CD4-positive, alpha-beta memory T cell (primary cell): ENCODE data around the gene ECHDC3. TPM values are rescaled to one million over a fixed set of nuclear protein-coding genes. Genes with fewer than 3 reads are reported as not detected.
A peak's percentile ranks its signal among the peaks of the same experiment; 100 is the strongest.

Experiments used
- CTCF ChIA-PET: fragments of 350-600 bp; sonication (Branson Sonifier 250); formaldehyde crosslinking; loops from one replicate; lab custom pipeline; 2021; ENCODE audit warnings: inconsistent platforms; ENCODE audit not compliant: partially characterized antibody; lab: Charles Lee
- POLR2A ChIA-PET: fragments of 350-600 bp; sonication (Branson Sonifier 250); formaldehyde crosslinking; loops from one replicate; lab custom pipeline; 2021; ENCODE audit not compliant: partially characterized antibody; lab: Charles Lee
- DNase-seq, 5 donors: peaks; one replicate each; pipeline versions ENCODE4 v3.0.0 to v3.0.0-alpha.2; 2020 to 2022; ENCODE audit warnings: mixed read lengths in 1 of 5
- H3K27ac ChIP-seq: one replicate; pipeline ENCODE4 v1.7.0; 2013; ENCODE audit warnings: low read depth, low read length
- H3K27me3 ChIP-seq: 2 replicates; pipeline ENCODE4 v1.7.0; 2013; ENCODE audit warnings: mild to moderate bottlenecking, low read length, moderate library complexity; ENCODE audit not compliant: insufficient read depth
- H3K36me3 ChIP-seq: 2 replicates; pipeline ENCODE4 v1.7.0; 2013; ENCODE audit warnings: mild to moderate bottlenecking, low read length, moderate library complexity; ENCODE audit not compliant: insufficient read depth
- H3K4me1 ChIP-seq: 2 replicates; pipeline ENCODE4 v1.7.0; 2013; ENCODE audit warnings: mild to moderate bottlenecking, low read length, moderate library complexity; ENCODE audit not compliant: insufficient read depth
- H3K4me3 ChIP-seq, 2 donors: one replicate each; pipeline ENCODE4 v1.7.0; 2013; ENCODE audit warnings: low read length in 2 of 2, mild to moderate bottlenecking in 1 of 2
- H3K9me3 ChIP-seq, 2 donors: one replicate each; pipeline ENCODE4 v1.7.0; 2013; ENCODE audit warnings: low read length in 2 of 2, control low read depth in 1 of 2; ENCODE audit not compliant: control insufficient read depth in 1 of 2
- H3K27ac Mint-ChIP-seq, 7 donors: one replicate each; pipeline ENCODE4 v1.8.0; 2020 to 2021; ENCODE audit warnings: mixed read lengths in 7 of 7, mild to moderate bottlenecking in 6 of 7, inconsistent platforms in 3 of 7, moderate library complexity in 3 of 7
- H3K27me3 Mint-ChIP-seq, 2 donors: one replicate each; pipeline ENCODE4 v1.8.0; 2020 to 2021; ENCODE audit warnings: mixed read lengths in 2 of 2
- H3K36me3 Mint-ChIP-seq, 2 donors: one replicate each; pipeline ENCODE4 v1.8.0; 2020 to 2021; ENCODE audit warnings: mixed read lengths in 2 of 2, inconsistent platforms in 1 of 2, mild to moderate bottlenecking in 1 of 2
- H3K4me1 Mint-ChIP-seq, 4 donors: one replicate each; pipeline ENCODE4 v1.8.0; 2020 to 2021; ENCODE audit warnings: mixed read lengths in 4 of 4, mild to moderate bottlenecking in 1 of 4
- H3K4me3 Mint-ChIP-seq, 8 donors: one replicate each; pipeline ENCODE4 v1.8.0; 2020 to 2021; ENCODE audit warnings: mixed read lengths in 8 of 8, mild to moderate bottlenecking in 7 of 8, moderate library complexity in 6 of 8, inconsistent platforms in 3 of 8
- H3K9me3 Mint-ChIP-seq, 8 donors: one replicate each; pipeline ENCODE4 v1.8.0; 2020 to 2021; ENCODE audit warnings: mixed read lengths in 8 of 8, mild to moderate bottlenecking in 5 of 8, inconsistent platforms in 3 of 8, moderate library complexity in 1 of 8
- intact Hi-C: fragments of 100-400 bp; cut with micrococcal nuclease; formaldehyde crosslinking; loops from one replicate; pipeline ENCODE4 v1.15.1; 2023
- polyA plus RNA-seq, 2 donors: library from polyadenylated mRNA; unstranded; fragments of 300-500 nt; fragmentation: Illumina TruSeq; gene quantifications; one replicate each; pipeline ENCODE4 v1.2.3, GENCODE V29; 2021
- total RNA-seq, 2 experiments: library from RNA; stranded (reverse); gene quantifications; one replicate each; pipeline ENCODE4 v1.2.3, GENCODE V29; 2021

Gene ECHDC3
- total and polyA plus RNA-seq, 4 experiments from 2014 or later: 0.14 to 0.49 (median 0.47) TPM; not detected in 1

- H3K27ac Mint-ChIP-seq: no peak overlapping the region
- Histone ChIP-seq H3K36me3 (no peaks in the 10 kb centered on the region), H3K9me3 (no peaks in the 10 kb centered on the region), H3K27ac (no peak overlapping the region), H3K4me1 (no peaks in the 10 kb centered on the region), H3K4me3 (no peak overlapping the region), H3K27me3 (no peaks in the 10 kb centered on the region)
- intact Hi-C loops: no loop called here
- H3K4me3 Mint-ChIP-seq: no peak overlapping the region
- H3K36me3 Mint-ChIP-seq: no peaks in the 10 kb centered on the region
- no peak for DNase-seq
- CTCF ChIA-PET: interaction anchor here (2.1 to 3.9 kb wide), 2 partner anchors 204 to 208 kb away, joined by 11 to 39 read pairs; no protein-coding TSS in a partner anchor
- H3K9me3 Mint-ChIP-seq: no peaks in the 10 kb centered on the region
- H3K4me1 Mint-ChIP-seq: peaks cover 0 to 2% (median 0%) of the 10 kb centered on the region in 4 donors
- peaks cover 4 to 8% of the 10 kb centered on the region in 2 donors for H3K27me3 Mint-ChIP-seq
- POLR2A ChIA-PET: no interaction called here
These were observed 38.9 kb downstream of the ECHDC3 start for GRCh38 chr10:11781114-11781513.

DNA sequence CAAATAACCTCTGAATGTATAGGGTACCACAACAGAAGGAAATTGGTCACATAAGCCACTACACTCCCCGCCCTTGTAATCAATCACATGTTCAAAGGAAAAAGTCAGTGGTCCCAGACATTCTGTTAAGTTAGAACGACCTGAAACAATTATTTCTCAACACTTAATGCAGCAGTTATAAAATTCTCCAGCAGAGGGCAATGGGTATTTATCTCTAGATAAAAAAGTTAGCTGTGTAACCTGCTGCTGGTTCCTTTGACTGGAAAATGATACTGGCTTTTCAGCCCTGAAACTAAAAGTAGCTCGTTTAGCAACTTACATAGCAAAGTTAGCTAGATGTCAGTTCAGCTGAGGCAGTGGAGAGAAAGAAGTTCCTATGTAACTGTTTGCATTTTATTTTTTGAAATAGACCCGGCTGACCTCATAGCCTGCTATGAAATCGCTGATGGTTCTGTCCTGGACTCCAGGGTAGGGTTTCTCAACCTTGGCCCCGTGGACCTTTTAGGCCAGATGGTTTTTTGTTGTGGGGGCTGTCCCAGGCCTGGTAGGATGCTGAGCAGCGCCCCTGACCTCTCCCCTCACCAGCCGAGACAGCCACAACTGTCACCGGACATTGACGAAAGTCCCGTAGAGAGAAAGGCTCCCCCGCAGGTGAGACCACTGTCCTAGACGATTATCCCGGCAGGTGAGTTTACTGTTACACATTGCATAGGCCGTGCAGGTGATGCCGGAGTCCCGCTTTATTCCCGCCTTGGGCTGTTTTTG lies 40.8 kb downstream of the ECHDC3 start:
- Histone ChIP-seq H3K36me3 (no peaks in the 10 kb centered on the region), H3K27ac (no peak overlapping the region), H3K4me3 (no peak overlapping the region), H3K27me3 (no peaks in the 10 kb centered on the region), H3K9me3 (no peaks in the 10 kb centered on the region), H3K4me1 (no peaks in the 10 kb centered on the region)
- peaks cover 1 to 9% of the 10 kb centered on the region in 2 donors for H3K27me3 Mint-ChIP-seq
- intact Hi-C loops: no loop called here
- ChIA-PET CTCF (interaction anchor here (0.6 to 3.9 kb wide), 16 partner anchors 8 to 1382 kb away, joined by 3 to 39 read pairs (median 5); no protein-coding TSS in a partner anchor), POLR2A (no interaction called here)
- peaks cover 0 to 2% (median 0%) of the 10 kb centered on the region in 4 donors for H3K4me1 Mint-ChIP-seq
- no peaks in the 10 kb centered on the region for H3K36me3 Mint-ChIP-seq
- DNase-seq: peak in 4 of 5 donors; percentile 16 to 49 (median 42)
- no peak overlapping the region for H3K4me3 Mint-ChIP-seq
- H3K9me3 Mint-ChIP-seq: no peaks in the 10 kb centered on the region
- peak overlapping the region in 1 of 7 donors; percentile 1 for H3K27ac Mint-ChIP-seq

- no peak for DNase-seq
- no peak overlapping the region for H3K27ac ChIP-seq
- no peaks in the 10 kb centered on the region for H3K4me1 ChIP-seq
- H3K27me3 Mint-ChIP-seq: peaks cover 1 to 9% of the 10 kb centered on the region in 2 donors
- H3K4me1 Mint-ChIP-seq: peaks cover 0 to 2% (median 0%) of the 10 kb centered on the region in 4 donors
- no peaks in the 10 kb centered on the region for H3K9me3 Mint-ChIP-seq
- ChIA-PET CTCF (interaction anchor here (1.0 to 3.9 kb wide), 12 partner anchors 9 to 487 kb away, joined by 3 to 39 read pairs (median 5); no protein-coding TSS in a partner anchor), POLR2A (no interaction called here)
- no peak overlapping the region for H3K4me3 Mint-ChIP-seq
- intact Hi-C loops: no loop called here
- H3K27me3 ChIP-seq: no peaks in the 10 kb centered on the region
- H3K36me3 Mint-ChIP-seq: no peaks in the 10 kb centered on the region
- no peaks in the 10 kb centered on the region for H3K36me3 ChIP-seq
- H3K9me3 ChIP-seq: no peaks in the 10 kb centered on the region
- H3K27ac Mint-ChIP-seq: no peak overlapping the region
- H3K4me3 ChIP-seq: no peak overlapping the region
These were observed 41.3 kb downstream of the ECHDC3 start for GRCh38 chr10:11783558-11783865.

DNA sequence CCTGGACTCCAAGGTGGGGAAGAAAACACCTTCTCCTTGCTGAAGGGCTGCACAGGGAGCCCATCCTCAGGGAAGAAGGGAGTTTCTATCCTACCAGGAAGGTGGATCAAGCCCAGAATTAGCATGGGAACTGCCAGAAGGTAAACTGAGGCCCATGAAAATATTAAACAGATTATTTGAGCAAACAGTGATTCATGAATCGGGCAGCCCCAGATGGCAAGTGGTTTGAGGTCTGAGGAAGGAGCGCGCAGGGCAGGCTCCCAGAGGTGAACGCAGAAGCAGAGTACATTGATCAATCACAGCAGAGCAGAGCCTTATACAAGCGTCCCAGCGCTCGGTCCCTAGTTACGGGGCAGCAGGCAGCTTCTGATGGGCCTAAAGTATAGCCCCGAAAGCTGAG lies 45.2 kb downstream of the ECHDC3 start:
- no peaks in the 10 kb centered on the region for H3K9me3 Mint-ChIP-seq
- Histone ChIP-seq H3K9me3 (no peaks in the 10 kb centered on the region), H3K4me3 (no peak overlapping the region), H3K36me3 (no peaks in the 10 kb centered on the region), H3K4me1 (no peaks in the 10 kb centered on the region), H3K27me3 (no peaks in the 10 kb centered on the region), H3K27ac (no peak overlapping the region)
- no peak for DNase-seq
- no peaks in the 10 kb centered on the region for H3K36me3 Mint-ChIP-seq
- H3K27me3 Mint-ChIP-seq: peaks cover 4 to 13% of the 10 kb centered on the region in 2 donors
- no peak overlapping the region for H3K27ac Mint-ChIP-seq
- no peak overlapping the region for H3K4me3 Mint-ChIP-seq
- peaks cover 0 to 2% (median 0%) of the 10 kb centered on the region in 4 donors for H3K4me1 Mint-ChIP-seq
- intact Hi-C loops: no loop called here
- ChIA-PET POLR2A (no interaction called here), CTCF (no interaction called here)

GRCh38 chr10:11787846-11788245 lies 45.7 kb downstream of the ECHDC3 start:
- POLR2A ChIA-PET: no interaction called here
- Mint-ChIP-seq H3K27ac (no peak overlapping the region), H3K4me1 (no peaks in the 10 kb centered on the region), H3K9me3 (no peaks in the 10 kb centered on the region), H3K36me3 (no peaks in the 10 kb centered on the region), H3K27me3 (peaks cover 5 to 13% of the 10 kb centered on the region in 2 donors), H3K4me3 (no peak overlapping the region)
- Histone ChIP-seq H3K27ac (no peak overlapping the region), H3K4me3 (no peak overlapping the region), H3K4me1 (no peaks in the 10 kb centered on the region), H3K9me3 (no peaks in the 10 kb centered on the region), H3K27me3 (no peaks in the 10 kb centered on the region), H3K36me3 (no peaks in the 10 kb centered on the region)
- CTCF ChIA-PET: no interaction called here
- intact Hi-C loops: no loop called here
- DNase-seq: no peak

GRCh38 chr10:11789306-11789705 lies 47.1 kb downstream of the ECHDC3 start:
- H3K27ac ChIP-seq: no peak overlapping the region
- no peaks in the 10 kb centered on the region for H3K27me3 ChIP-seq
- CTCF ChIA-PET: interaction anchor here (1.8 kb wide), 1 partner anchor 10 kb away, joined by 6 read pairs; no protein-coding TSS in a partner anchor
- Mint-ChIP-seq H3K27me3 (peaks cover 5 to 9% of the 10 kb centered on the region in 2 donors), H3K4me1 (no peaks in the 10 kb centered on the region), H3K4me3 (no peak overlapping the region), H3K27ac (no peak overlapping the region), H3K9me3 (no peaks in the 10 kb centered on the region), H3K36me3 (no peaks in the 10 kb centered on the region)
- no peaks in the 10 kb centered on the region for H3K36me3 ChIP-seq
- H3K4me1 ChIP-seq: no peaks in the 10 kb centered on the region
- no peaks in the 10 kb centered on the region for H3K9me3 ChIP-seq
- DNase-seq: no peak
- intact Hi-C loops: no loop called here
- no peak overlapping the region for H3K4me3 ChIP-seq
- POLR2A ChIA-PET: no interaction called here

- Histone ChIP-seq H3K4me3 (no peak overlapping the region), H3K36me3 (no peaks in the 10 kb centered on the region), H3K27ac (no peak overlapping the region), H3K9me3 (no peaks in the 10 kb centered on the region), H3K27me3 (no peaks in the 10 kb centered on the region), H3K4me1 (no peaks in the 10 kb centered on the region)
- Mint-ChIP-seq H3K36me3 (no peaks in the 10 kb centered on the region), H3K4me3 (no peak overlapping the region), H3K27ac (no peak overlapping the region), H3K27me3 (peaks cover 4 to 9% of the 10 kb centered on the region in 2 donors), H3K9me3 (no peaks in the 10 kb centered on the region), H3K4me1 (no peaks in the 10 kb centered on the region)
- no peak for DNase-seq
- ChIA-PET POLR2A (no interaction called here), CTCF (interaction anchor here (1.8 kb wide), 1 partner anchor 10 kb away, joined by 6 read pairs; no protein-coding TSS in a partner anchor)
- intact Hi-C loops: no loop called here
These were observed 47.8 kb downstream of the ECHDC3 start for GRCh38 chr10:11789956-11790355.
